ENCODE measurements around the gene UBN1.

GRCh38 chr16:4895366-4895765 is 48.1 kb downstream of the UBN1 start:
- no peak for TF ChIP-seq CTCF (IDR thresholded peaks at IDR 0.05)
- TF ChIP-seq EP300 (IDR thresholded peaks at IDR 0.05) = no peak

All from tibial nerve (tissue), 4 donors.